GM12891 (cell line): ENCODE data around the gene CCDC144A.
"Not testable (repeated sequence)": the region's sequence is repeated elsewhere in the genome, so short reads cannot be mapped to it uniquely, and the experiment has no call there.

Source experiments
- DNase-seq: peaks from one replicate; pipeline ENCODE4 v3.0.0; 2011; ENCODE audit warnings: low spot score; ENCODE audit not compliant: insufficient read length
- FAIRE-seq: peaks from 2 replicates; lab custom pipeline; 2011; peaks lifted over from hg19 to GRCh38; lab: Jason Lieb, UNC

Gene CCDC144A

DNA sequence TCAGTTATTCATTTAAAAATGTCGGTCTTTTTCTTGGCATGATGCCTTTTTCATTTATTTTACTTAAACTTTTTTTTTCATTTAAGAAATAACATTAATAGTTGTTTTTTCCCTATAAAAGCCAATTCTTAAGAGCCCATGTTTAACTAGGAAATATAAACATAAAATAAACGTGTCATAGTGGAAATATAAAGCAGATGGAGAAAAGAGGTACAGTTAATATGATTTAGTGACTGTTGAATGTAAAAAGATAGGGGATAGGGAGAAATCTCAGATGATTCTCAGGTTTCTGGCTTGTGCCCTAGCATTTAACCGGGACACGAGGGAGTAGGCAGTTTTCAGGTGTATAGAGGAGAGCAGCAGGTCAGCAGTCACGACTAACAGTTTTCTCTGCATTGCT is 7.6 kb downstream of the CCDC144A start:
- DNase-seq, FAIRE-seq: not testable (repeated sequence)

DNA sequence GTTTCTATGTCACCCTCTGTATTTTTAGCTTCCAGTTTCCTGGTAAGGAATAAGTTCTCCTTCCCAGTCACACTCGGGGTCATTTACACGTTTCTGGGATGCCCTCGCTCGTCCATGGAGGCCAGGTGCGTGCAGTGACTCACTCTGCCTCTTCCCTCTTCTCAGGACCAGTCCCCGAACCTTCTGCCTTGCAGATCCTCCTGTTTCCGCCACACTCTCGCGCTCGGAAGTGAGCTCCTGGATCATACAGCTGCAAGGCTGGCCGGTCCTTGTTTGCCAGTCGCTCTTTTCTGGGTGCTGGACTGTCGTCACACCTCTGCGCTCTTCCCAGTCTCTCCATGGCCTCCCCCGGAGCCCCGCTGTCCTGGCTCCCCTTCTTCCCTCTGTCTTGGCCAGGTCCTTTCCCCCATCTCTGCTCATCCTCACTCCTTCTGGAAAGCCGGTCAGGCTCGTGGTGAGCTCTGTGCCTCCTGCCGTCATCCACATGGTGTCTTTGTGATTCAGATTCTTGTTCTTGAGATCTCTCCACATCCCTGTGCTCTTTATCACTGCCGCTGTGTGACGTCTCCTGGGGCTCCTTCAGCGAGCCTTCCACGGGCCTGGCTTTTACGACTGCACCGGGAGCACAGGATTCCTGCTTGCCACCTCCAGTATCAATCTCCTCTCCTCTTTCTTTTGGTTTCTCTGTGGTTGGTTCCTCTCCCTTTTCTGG is 55.6 kb downstream of the CCDC144A start:
- not testable (repeated sequence) for FAIRE-seq, DNase-seq

DNA sequence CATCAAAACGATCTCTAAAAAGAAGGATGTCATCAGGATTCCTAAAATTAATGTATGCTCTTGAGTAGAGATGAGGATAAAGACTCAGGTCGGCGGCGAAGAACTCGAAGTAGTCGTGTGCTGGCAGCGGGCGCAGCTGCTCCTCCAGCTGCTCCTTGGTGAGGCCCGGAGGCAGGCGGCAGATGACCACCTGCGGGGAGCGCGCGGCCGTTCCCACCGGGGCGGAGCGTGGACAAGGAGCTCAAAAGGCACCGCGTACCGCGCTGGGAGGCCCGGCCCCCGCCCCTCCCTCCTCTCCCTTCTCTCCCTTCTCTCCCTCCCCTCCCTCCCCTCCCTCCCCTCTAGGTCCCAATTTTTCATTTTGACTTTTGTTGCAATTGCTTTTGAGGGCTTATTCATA is 56.5 kb downstream of the CCDC144A start:
- not testable (repeated sequence) for FAIRE-seq, DNase-seq

DNA sequence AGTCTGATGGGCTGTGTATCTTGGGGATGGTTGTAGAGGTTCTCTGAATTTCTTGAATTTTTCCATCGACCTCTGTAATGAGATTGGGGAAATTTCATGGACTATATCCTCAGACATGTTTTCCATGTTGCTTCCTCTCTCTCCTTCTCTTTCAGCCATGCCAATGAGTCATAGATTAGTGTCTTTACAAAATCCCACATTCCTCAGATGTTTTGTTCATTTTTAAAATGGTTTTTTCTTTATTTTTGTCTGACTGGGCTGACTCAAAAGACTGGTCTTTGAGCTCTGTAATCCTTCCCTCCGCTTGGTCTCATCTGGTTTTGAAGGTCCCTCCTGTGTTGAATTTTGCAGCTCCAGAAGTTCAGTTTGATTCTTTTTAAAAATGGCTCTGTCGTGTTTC is 60.5 kb downstream of the CCDC144A start:
- FAIRE-seq, DNase-seq: not testable (repeated sequence)

DNA sequence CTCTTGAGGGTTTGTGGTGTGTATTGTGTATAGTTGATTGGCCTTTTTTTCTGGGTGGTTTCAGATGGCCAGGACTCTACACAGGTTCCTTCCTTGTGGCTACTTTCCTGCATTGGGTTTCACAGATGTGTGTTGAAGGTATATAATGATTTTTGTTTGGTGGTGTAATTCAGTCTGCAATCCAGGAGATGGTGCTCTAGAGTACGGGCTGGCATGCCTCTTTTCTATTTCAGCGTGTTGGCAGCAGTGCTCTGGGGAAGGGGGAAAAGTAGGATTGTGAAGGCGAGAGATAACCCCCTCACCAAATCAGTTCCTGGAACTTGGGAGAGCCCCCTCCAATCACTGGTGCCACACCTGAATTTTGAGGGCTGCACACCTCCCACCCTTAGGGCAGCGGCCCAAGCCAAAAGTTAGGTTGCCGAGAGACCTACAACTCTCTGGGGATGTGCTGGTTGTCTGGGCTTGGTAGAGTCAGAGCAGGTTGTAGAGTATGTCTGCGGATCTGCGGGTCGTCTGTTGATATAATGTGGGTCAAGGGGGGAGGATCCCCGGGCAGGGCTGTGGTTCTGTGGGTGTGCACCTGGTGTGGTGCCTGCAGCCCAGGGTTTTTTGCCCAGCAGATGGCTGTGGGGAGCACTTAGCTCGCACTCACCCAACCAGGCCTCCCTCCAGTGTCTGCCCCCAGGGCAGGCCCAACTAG is 61.3 kb downstream of the CCDC144A start:
- FAIRE-seq, result not testable (repeated sequence)

DNA sequence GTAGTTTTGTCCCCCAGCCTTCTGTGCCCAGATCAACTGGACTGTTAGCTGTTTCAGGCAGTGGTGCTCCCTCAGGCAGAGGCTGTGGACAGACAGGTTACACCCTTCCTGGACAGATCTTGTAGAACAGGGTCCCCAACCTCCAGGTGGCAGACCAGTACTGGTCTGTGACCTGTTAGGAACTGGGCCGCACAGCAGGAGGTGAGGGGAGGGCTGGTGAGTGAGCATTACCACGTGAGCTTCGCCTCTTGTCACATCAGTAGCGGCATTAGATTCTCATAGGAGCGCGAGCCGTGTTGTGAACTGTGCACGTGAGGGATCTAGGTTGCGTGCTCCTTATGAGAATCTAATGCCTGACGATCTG is 61.9 kb downstream of the CCDC144A start:
- not testable (repeated sequence) for FAIRE-seq, DNase-seq

More for the DNA sequence above, 61.3 kb downstream of the CCDC144A start:
- DNase-seq, result not testable (repeated sequence)

DNA sequence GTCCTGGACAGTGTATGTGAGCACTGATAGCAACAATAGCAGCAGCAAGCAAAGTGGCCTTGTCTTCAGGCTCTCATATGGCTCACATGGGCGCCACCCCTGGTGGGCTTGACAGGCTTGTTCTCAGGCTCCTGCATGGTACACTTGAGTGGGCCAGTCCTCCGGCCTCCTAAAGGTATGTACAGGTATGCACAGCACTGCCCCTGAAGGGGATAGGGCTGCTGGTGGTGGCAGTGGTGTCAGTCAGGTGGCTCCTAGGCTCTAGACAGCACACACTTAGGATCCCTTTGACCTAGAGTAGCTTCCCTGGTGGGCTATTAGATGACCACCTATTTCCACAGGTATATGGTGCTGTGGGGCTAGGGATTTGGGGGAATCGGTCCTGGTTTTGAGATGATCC is 67.5 kb downstream of the CCDC144A start:
- FAIRE-seq, DNase-seq: not testable (repeated sequence)

DNA sequence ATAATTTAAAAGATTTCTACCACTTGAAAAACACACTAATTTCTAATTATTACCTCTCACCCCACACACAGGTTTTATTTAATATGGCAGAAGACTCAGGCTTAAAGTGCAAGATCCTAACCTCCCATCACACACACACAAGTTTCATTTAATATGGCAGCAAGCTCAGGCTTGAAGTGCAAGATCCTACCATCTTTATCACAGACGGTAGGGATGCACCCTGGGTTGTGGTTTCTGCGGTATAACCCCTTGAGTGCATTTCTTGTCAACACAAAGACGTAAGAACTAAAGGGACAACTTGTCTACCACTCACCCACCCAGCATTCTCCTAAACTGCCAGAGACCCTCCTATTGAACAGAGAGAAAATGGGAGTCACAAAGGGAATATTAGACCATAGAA is 68.1 kb downstream of the CCDC144A start:
- not testable (repeated sequence) for FAIRE-seq, DNase-seq

DNA sequence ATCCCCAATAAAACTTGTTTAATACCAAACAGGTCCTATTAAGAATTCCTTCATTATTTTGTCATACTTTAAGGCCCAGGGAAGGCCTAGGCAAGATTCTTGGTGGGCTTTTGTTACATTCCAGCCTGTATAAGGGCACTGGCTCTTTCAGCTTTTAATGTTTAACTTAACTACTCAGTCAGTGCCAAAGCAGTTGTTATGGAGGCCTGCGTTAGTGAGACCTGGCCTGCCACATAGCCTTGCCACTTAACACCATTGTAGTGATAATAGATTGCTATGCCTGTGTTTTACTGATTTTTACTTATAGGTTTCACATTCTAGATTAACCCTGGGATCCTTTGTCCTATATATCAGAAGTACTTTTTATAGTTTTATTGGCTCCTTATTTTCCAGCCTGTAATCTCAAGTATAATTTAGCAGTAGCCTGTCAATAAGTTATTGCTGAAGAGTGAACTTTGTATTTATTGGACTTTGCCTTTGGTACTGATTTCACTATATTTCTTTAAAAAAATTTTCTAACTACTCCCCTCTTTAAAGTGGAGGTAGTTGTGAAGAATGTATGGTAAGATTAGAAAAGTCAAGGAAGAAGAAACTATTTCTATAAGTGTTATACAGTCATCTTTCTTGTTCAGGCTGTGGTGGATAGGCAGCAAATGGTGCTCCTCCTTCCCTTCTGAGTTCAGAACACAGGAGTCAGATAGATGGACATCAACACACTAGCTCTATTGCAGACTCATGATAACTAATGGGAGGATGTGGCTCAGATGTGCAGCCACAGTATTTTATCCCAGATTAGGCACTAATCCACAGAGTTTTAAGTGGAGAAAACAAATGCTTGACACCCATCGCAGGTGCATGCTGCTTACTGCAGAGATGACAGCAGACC is 78.5 kb downstream of the CCDC144A start:
- not testable (repeated sequence) for FAIRE-seq, DNase-seq

DNA sequence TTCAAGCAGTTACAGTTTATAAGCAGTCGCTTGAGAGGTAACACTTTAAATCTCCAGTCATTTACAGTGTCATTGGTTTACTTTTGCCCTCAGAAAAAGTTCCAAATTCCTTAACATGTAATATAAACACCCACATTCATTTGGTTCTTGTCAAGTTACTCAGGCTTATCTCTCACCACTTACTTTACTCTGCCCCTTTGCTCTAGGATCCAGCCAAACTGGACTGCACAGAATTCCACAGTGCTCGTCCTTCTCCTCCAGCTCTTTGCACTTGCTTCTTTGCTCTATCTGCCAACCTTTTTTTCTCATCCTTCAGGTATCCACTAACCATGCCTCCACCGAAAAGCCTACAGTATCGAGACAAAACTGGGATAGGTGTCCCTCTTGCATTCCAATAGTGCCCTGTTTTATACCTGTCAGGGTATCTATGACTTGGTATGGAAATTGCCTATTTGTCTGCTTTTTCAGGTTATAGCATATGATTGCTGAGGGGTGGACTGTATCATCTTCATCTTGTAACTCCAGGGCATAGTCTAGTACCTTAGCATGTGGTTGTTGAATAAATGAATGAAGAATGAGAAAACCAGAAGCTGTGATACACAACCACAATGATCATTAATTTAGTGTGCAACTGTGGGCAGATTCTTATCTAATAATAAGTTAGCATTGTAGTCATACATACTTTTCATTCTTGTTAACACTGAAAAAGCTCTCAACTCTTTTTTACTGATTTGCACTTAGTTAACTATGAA is 82.5 kb downstream of the CCDC144A start:
- not testable (repeated sequence) for DNase-seq, FAIRE-seq

DNA sequence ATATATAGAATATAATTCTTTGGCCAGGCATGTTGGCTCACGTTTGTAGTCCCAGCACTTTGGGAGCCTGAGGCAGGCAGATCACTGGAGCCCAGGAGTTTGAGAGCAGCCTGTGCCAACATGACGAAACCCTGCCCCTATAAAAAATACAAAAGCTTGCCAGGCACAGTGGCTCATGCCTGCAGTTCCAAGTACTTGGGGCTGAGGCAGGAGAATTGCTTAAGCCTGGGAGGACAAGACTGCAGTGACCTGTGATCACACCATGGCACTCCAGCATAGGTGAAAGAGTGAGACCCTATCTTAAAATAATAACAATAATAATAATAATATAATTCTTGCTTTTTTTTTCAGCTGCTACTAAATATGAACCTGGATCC is 83.1 kb downstream of the CCDC144A start:
- FAIRE-seq, DNase-seq: not testable (repeated sequence)

DNA sequence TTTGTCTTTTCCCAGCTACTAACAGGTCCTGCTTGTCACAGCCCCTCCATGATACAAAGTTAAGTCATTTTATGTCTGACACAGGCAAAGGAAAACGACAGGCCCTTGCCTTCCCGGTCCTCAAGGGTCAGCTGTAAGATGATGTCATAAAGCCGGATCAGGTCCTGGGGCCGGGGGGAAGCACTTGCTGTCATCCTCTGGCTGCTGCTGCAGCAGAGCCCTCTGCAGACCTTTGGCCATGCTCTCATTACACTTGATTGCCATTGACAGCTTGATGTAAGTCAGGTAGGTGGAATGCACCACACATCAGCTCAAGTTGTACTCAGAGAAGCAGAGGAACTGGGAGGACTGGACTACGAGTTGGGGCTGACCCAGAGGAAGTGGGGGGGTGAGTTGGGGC is 97.8 kb downstream of the CCDC144A start:
- FAIRE-seq, DNase-seq: not testable (repeated sequence)

DNA sequence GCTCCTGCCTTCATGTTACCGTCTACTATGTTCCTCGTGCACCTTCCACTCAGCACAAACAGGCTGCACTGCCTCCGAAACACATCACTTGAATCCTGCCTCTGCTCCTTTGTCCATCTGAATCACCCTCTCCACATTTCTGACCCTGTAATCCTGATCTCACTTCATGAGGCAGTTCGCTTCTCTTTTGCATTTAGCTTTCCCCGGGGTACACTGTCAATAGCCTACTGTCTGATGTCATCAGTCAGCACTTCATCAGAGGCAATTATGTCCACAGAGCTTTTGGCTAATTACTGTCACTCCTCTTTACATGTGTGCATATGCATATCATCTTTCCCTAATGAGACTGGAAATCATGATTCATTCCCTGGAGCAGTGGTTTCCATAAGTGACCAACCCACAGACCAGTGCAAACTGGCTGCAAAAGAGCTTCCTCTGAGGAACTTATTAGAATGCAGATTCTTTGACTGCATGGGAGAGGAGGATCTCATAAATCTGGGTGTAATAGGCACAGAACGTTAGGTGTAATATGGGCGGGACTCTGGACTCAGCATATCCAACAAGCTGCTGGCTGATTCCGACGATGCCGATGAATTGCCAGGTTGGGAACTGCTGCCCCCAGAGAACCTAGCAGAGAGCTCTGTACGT is 99.0 kb downstream of the CCDC144A start:
- FAIRE-seq, DNase-seq: not testable (repeated sequence)

DNA sequence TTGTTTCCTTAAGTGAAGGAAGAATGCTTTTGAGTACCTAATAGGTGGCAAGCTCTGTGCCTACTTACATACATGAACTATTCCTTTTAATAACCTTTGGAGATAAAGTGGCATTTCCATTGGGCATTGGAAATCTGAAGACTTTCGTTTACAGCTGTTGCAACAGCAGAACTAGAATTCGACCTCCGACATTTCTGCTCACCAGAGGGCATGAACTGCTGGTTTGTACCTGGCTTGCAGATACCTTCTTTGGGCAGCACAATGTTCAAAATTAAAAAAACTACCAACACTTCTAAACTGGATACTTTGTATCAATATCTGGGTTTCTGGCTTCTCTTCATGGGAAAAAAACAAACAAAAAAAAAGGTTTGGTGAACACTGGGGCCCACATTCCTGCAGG is 99.6 kb downstream of the CCDC144A start:
- not testable (repeated sequence) for FAIRE-seq, DNase-seq

DNA sequence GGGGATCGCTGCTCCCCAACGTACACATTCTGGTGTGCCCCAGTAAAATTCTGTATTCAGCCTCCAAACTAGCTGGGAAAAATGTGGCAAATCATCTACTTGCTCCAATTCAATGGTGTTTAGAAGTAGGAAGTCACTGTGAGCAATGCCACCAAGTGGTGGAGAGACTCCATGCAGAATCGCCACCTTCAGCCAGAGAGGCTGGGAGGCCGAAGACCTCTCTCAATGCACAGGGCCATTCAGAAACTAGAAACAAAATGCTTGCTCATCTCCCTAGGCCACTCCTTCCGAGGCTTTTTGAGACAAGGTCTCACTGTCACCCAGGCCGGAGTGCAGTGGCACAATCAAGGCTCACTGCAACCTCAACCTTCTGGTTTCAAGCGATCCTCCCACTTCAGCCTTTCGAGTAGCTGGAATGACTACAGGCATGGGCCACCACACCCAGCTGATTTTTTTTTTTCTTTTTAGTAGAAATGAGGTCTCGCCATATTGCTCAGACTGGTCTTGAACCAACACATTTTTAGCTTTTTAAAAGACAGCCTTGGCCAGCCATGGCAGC is 100.4 kb downstream of the CCDC144A start:
- not testable (repeated sequence) for FAIRE-seq, DNase-seq

DNA sequence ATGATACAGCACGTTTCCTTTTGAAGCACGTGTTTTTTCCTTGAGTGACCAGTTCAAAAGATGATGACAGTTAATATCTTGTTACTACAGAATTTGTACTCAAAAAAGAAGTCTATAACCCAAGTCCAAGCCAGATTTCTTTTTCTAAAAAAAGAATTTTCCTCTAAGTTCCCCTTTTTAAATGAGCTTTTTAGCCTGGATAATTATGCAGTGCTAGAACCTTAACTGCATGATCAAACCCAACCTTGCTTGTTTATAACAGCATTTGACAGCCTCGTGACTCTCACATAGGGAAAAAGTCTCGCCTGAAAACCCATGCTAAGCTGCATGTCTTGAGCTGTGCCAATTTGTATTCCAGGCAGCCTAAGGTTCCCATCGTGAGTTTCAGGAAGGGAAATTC is 104.2 kb downstream of the CCDC144A start:
- DNase-seq, FAIRE-seq: not testable (repeated sequence)

DNA sequence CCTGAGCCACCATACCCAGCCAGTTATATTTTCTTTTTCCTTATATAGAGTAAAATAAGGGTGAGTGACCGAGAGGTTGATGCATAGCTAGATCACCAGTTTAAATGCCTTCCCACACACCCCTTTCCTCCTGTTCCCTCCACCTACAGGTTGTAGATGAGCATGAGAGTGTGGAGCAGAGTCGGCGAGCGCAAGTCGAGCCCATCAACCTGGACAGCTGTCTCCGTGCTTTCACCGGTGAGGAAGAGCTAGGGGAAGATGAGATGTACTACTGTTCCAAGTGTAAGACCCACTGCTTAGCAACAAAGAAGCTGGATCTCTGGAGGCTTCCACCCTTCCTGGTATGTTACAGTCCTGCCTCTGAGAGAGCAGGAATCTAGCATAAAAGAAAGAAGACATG is 105.9 kb downstream of the CCDC144A start:
- not testable (repeated sequence) for DNase-seq, FAIRE-seq

DNA sequence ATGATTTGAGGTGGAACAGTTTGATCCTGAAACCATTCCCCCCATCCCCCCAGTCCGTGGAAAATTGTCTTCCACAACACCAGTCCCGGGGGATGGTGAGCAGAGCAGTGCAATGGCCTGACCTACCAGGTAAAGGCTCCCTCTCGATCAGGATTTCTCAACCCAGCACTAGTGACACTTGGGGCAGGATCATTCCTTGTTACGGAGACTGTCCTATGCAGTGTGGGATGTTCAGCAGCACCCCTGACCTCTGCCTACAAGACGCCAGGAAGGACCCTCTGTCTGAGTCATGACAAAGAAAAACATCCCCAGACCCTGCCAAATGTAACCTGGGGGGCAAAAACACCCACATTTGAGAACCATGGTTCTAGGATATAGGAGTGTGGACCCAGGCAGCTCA is 114.8 kb downstream of the CCDC144A start:
- DNase-seq, FAIRE-seq: not testable (repeated sequence)
